SK-N-MC (cell line): ENCODE data around the gene SH3RF3.

Experiments
- DNase-seq: peaks from one replicate; pipeline ENCODE4 v3.0.0-alpha.2; 2011; ENCODE audit warnings: low read depth, low spot score
- H3K27ac ChIP-seq: fragments of 200-600 bp; sonication (generic); 2 replicates; pipeline ENCODE4 v1.5.1; 2016; ENCODE audit warnings: mixed run types
- H3K36me3 ChIP-seq: fragments of 200-600 bp; sonication (generic); 2 replicates; pipeline ENCODE4 v1.6.1; 2017; ENCODE audit warnings: antibody characterized with exemption, low read length, mixed read lengths; ENCODE audit not compliant: insufficient read depth
- H3K4me3 ChIP-seq: fragments of 200-600 bp; sonication (generic); 2 replicates; pipeline ENCODE4 v1.5.1; 2016
- H3K9ac ChIP-seq: fragments of 200-600 bp; sonication (generic); 2 replicates; pipeline ENCODE4 v1.8.0; 2017; ENCODE audit warnings: mixed run types, mixed read lengths; ENCODE audit not compliant: insufficient read length
- H3K9me3 ChIP-seq: fragments of 200-600 bp; sonication (generic); 2 replicates; pipeline ENCODE4 v1.6.1; 2017; ENCODE audit warnings: low read depth, mild to moderate bottlenecking, antibody characterized with exemption, low read length, moderate library complexity, mixed read lengths
- EZH2 ChIP-seq: fragments of 200-600 bp; sonication (generic); IDR thresholded peaks from one replicate; pipeline ENCODE4 v1.6.1; 2017; ENCODE audit warnings: antibody characterized with exemption
- FOXP2 ChIP-seq: optimal IDR thresholded peaks from 2 replicates; pipeline ENCODE3; 2011; ENCODE audit warnings: mild to moderate bottlenecking, moderate library complexity; ENCODE audit not compliant: insufficient read depth; ENCODE audit errors: extremely low read length, control extremely low read depth
- POLR2AphosphoS5 ChIP-seq: IDR thresholded peaks from 2 replicates; pipeline ENCODE4 v1.6.1; 2012; ENCODE audit warnings: mild to moderate bottlenecking, low read depth, low read length, borderline replicate concordance

SH3RF3 gene

GRCh38 chr2:109332880-109333279, 203.9 kb downstream of the SH3RF3 start:
- H3K9ac ChIP-seq: no peak overlapping the region
- TF ChIP-seq FOXP2: no peak
- no peak for TF ChIP-seq EZH2
- TF ChIP-seq POLR2AphosphoS5: no peak
- H3K36me3 ChIP-seq: no peaks in the 10 kb centered on the region
- DNase-seq: no peak
- no peak overlapping the region for H3K27ac ChIP-seq
- peak overlapping the region; percentile 33; the same call in 1 of the 2 replicates for H3K4me3 ChIP-seq
- H3K9me3 ChIP-seq: no peaks in the 10 kb centered on the region

- Histone ChIP-seq H3K4me3 (no peak overlapping the region), H3K9ac (no peak overlapping the region), H3K9me3 (no peaks in the 10 kb centered on the region), H3K36me3 (no peaks in the 10 kb centered on the region), H3K27ac (no peak overlapping the region)
- no peak for TF ChIP-seq FOXP2
- TF ChIP-seq EZH2: no peak
- no peak for TF ChIP-seq POLR2AphosphoS5
- no peak for DNase-seq
Observed at GRCh38 chr2:109333414-109334210, 204.6 kb downstream of the SH3RF3 start.

- Histone ChIP-seq H3K9ac (peak overlapping the region; percentile 28), H3K4me3 (peak overlapping the region; percentile 33; the same call in 1 of the 2 replicates), H3K36me3 (no peaks in the 10 kb centered on the region), H3K9me3 (no peaks in the 10 kb centered on the region), H3K27ac (peak overlapping the region; percentile 85)
- no peak for DNase-seq
- TF ChIP-seq EZH2 (no peak), POLR2AphosphoS5 (no peak), FOXP2 (no peak)
Observed at GRCh38 chr2:109335631-109336176, 206.7 kb downstream of the SH3RF3 start.

- Histone ChIP-seq H3K9me3 (no peaks in the 10 kb centered on the region), H3K27ac (peak overlapping the region; percentile 85), H3K9ac (peak overlapping the region; percentile 28), H3K4me3 (peak overlapping the region; percentile 33; the same call in 1 of the 2 replicates), H3K36me3 (no peaks in the 10 kb centered on the region)
- DNase-seq: no peak
- TF ChIP-seq FOXP2: no peak
- no peak for TF ChIP-seq POLR2AphosphoS5
- TF ChIP-seq EZH2: no peak
Observed at GRCh38 chr2:109336296-109336695, 207.3 kb downstream of the SH3RF3 start.

GRCh38 chr2:109337221-109337620, 208.2 kb downstream of the SH3RF3 start:
- TF ChIP-seq FOXP2 (no peak), EZH2 (no peak), POLR2AphosphoS5 (no peak)
- no peak overlapping the region for H3K27ac ChIP-seq
- no peak for DNase-seq

GRCh38 chr2:109339519-109339966, 210.5 kb downstream of the SH3RF3 start:
- no peak for TF ChIP-seq EZH2
- no peak for TF ChIP-seq POLR2AphosphoS5
- no peak for TF ChIP-seq FOXP2
- no peak for DNase-seq
- no peak overlapping the region for H3K27ac ChIP-seq
- H3K9me3 ChIP-seq: no peaks in the 10 kb centered on the region
- no peak overlapping the region for H3K4me3 ChIP-seq
- H3K36me3 ChIP-seq: no peaks in the 10 kb centered on the region
- H3K9ac ChIP-seq: no peak overlapping the region

More at GRCh38 chr2:109337221-109337620, 208.2 kb downstream of the SH3RF3 start:
- Histone ChIP-seq H3K9ac (no peak overlapping the region), H3K36me3 (no peaks in the 10 kb centered on the region), H3K9me3 (no peaks in the 10 kb centered on the region), H3K4me3 (no peak overlapping the region)

GRCh38 chr2:109340381-109340780, 211.4 kb downstream of the SH3RF3 start:
- DNase-seq: no peak
- TF ChIP-seq POLR2AphosphoS5 (no peak), EZH2 (no peak), FOXP2 (no peak)

GRCh38 chr2:109341355-109342255, 212.6 kb downstream of the SH3RF3 start:
- no peak overlapping the region for H3K4me3 ChIP-seq
- DNase-seq: no peak
- TF ChIP-seq EZH2 (no peak), FOXP2 (no peak), POLR2AphosphoS5 (no peak)
- no peak overlapping the region for H3K9ac ChIP-seq
- no peaks in the 10 kb centered on the region for H3K9me3 ChIP-seq
- H3K27ac ChIP-seq: no peak overlapping the region
- no peaks in the 10 kb centered on the region for H3K36me3 ChIP-seq

More at GRCh38 chr2:109340381-109340780, 211.4 kb downstream of the SH3RF3 start:
- Histone ChIP-seq H3K36me3 (no peaks in the 10 kb centered on the region), H3K9ac (no peak overlapping the region), H3K4me3 (no peak overlapping the region), H3K27ac (no peak overlapping the region), H3K9me3 (no peaks in the 10 kb centered on the region)
